Measurements from ENCODE around the gene FKBP8. TPM values are rescaled to one million over a fixed set of nuclear protein-coding genes. Genes with fewer than 3 reads are reported as not detected.

FKBP8 gene
- total RNA-seq, 4 donors from 2014 or later, result 267 to 318 (median 275) TPM

DNA sequence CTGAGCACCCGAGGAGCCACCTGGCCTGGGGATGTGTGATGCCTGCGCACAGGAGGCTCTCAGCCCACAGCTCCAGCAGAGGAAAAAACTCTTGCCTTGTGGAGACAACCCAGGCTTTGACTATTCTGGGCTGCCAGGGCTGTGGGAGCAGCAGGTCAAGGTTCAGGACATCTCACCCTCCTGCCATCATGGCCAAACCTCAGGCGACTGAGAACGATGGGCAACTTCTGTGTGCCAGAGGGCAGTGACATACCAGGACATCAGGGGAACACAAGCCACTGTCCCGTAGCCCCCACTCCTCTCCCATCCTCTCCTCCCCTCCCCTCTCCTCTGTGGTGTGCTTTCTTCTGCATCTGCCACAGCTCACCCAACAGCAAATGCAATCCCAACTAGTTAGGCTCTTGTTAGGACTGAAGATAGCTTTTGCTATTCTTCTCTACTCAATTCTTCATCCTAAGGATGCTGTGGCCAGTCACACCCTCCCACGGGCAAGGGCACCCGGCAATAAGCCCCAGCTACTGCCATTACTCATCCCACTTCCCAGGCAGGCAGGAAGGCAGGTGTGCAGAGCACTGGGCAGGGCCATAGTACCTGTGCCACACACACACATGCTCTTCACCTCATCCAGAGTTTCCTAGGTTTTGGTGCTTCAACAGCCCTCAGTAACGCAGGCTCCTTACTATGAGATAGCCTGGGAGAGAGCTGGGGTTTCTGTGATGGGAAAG, 38.3 kb downstream of the FKBP8 start:
- TF ChIP-seq EP300 (IDR thresholded peaks at IDR 0.05; ENCODE audit: low read depth) (no peak), POLR2A (IDR thresholded peaks at IDR 0.05) (no peak), POLR2AphosphoS5 (IDR thresholded peaks at IDR 0.05) (peak in 1 of 3 donors; percentile 10)
- TF ChIP-seq, protein P1, sequence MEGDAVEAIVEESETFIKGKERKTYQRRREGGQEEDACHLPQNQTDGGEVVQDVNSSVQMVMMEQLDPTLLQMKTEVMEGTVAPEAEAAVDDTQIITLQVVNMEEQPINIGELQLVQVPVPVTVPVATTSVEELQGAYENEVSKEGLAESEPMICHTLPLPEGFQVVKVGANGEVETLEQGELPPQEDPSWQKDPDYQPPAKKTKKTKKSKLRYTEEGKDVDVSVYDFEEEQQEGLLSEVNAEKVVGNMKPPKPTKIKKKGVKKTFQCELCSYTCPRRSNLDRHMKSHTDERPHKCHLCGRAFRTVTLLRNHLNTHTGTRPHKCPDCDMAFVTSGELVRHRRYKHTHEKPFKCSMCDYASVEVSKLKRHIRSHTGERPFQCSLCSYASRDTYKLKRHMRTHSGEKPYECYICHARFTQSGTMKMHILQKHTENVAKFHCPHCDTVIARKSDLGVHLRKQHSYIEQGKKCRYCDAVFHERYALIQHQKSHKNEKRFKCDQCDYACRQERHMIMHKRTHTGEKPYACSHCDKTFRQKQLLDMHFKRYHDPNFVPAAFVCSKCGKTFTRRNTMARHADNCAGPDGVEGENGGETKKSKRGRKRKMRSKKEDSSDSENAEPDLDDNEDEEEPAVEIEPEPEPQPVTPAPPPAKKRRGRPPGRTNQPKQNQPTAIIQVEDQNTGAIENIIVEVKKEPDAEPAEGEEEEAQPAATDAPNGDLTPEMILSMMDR (IDR thresholded peaks at IDR 0.05), result no peak
- Histone ChIP-seq H3K4me1 (peaks cover 82 to 99% (median 93%) of the 10 kb centered on the region in 4 donors), H3K36me3 (no peaks in the 10 kb centered on the region), H3K27me3 (no peaks in the 10 kb centered on the region), H3K27ac (peak overlapping the region; percentile 70 to 79 (median 77)), H3K9me3 (no peaks in the 10 kb centered on the region), H3K4me3 (no peak overlapping the region)
- in situ Hi-C loops (cut with MboI; ENCODE audit: low pct_ligation_motif_present in 1 of 4, low pct_unique_long_range_greater_than_20kb in 1 of 4, low sequenced_read_pairs in 3 of 4), result no loop called here
- WGBS, 2 donors (ENCODE audit: low coverage in 1 of 2), result 42% methylated on average over 6 of the region's 8 CpGs; no CpG with 5 or more reads in 1 of the 2 donors
- intact Hi-C loops (cut with DNase I; ENCODE audit: low total_unique reads), result loop anchor here (5.0 kb wide), 1 partner anchor 338 kb away; no protein-coding TSS in a partner anchor
- DNase-seq, result peak; percentile 45

DNA sequence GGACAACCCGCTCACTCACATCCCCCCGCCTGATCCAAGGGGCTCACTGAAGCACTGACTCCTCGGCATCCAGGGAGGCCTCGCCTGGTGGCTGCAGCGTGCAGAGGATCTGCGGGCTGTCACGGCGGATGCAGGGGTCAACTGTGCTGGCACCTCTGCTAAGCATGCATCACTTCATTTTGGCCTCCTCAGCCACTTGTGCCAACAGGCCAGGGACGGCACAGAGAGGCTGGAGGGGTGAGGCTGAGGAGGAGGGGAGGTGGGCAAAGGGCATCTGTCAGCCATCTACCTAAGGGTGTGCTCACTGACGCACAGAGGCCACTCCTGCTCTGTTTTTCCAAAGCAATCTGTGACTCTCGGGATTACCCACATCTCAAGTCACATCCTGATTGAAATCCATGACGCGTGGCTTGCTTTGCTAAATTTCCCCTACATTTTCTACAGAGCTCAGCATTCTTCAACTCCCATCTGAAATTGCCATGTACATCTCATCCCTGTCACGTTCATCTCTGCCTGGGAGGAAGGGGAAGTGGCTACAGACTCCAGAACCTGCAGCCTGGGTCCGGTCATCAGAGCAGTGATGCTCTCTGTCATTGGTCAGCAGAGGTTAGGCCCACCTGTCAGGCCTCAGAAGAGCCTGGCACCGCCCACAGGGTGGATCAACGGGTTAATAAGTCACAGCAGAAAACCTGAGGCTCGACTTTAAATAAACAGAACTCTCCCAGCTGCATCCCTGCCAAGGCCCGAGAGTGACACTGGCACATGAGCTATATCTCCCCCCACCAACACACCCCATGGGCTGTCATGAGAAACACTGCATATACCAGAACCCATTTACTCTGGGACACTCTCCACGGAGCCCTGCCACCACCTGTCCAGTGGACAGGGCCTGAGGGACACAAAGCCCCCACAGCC, 39.1 kb downstream of the FKBP8 start:
- WGBS, 2 donors (ENCODE audit: low coverage in 1 of 2), result 49% methylated on average over 19 of the region's 20 CpGs; no CpG with 5 or more reads in 1 of the 2 donors
- intact Hi-C loops (cut with DNase I; ENCODE audit: low total_unique reads), result loop anchor here (5.0 kb wide), 1 partner anchor 337 kb away; no protein-coding TSS in a partner anchor
- in situ Hi-C loops (cut with MboI; ENCODE audit: low pct_ligation_motif_present in 1 of 4, low pct_unique_long_range_greater_than_20kb in 1 of 4, low sequenced_read_pairs in 3 of 4), result no loop called here
- Histone ChIP-seq H3K36me3 (no peaks in the 10 kb centered on the region), H3K4me3 (no peak overlapping the region), H3K27me3 (no peaks in the 10 kb centered on the region), H3K9me3 (no peaks in the 10 kb centered on the region), H3K27ac (peak overlapping the region; percentile 70 to 79 (median 77)), H3K4me1 (peaks cover 82 to 100% (median 93%) of the 10 kb centered on the region in 4 donors)
- TF ChIP-seq, protein P1 (IDR thresholded peaks at IDR 0.05), result no peak
- TF ChIP-seq POLR2AphosphoS5 (IDR thresholded peaks at IDR 0.05) (peak in 2 of 3 donors; percentile 18 to 51), EP300 (IDR thresholded peaks at IDR 0.05; ENCODE audit: low read depth) (no peak), POLR2A (IDR thresholded peaks at IDR 0.05) (peak; percentile 32)
- DNase-seq, result peak; percentile 77

DNA sequence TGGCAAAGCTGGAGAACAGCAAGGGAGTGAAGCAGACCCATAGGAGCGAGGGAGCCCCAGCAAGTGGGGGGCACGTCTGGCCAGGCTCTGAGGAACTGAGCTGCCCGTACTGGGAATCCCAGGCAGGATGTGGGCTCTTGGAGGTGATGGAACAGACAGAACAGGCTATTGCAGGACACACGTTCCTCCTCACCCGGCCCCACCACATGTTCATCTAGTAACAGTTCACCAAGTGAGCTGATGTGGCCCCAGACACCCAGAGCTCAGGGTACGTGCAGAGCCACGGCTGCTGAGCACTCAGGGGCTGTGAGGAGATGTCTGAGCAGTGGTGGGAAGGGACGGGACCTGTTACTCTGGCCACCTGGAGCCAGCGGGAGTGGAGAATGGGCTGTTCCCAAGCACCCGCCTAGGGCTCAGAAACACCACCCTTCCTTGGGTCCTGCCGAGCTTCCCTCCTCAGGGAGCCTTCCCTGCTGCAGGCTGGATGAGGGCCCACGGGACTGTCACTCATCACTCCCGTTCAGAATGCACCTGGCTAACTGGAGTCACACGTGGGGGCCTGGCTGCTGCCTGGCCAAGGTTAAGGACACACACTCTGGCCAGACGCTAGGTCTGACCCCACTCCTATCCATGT, 39.9 kb downstream of the FKBP8 start:
- no peaks in the 10 kb centered on the region for H3K9me3 ChIP-seq
- WGBS, 2 donors (ENCODE audit: low coverage in 1 of 2), result 59% methylated on average over 15 of the region's 15 CpGs; no CpG with 5 or more reads in 1 of the 2 donors
- H3K27me3 ChIP-seq, result no peaks in the 10 kb centered on the region
- H3K36me3 ChIP-seq, result no peaks in the 10 kb centered on the region
- H3K27ac ChIP-seq, result peak overlapping the region; percentile 70 to 79 (median 77)
- no peak overlapping the region for H3K4me3 ChIP-seq
- no peak for DNase-seq
- no peak for TF ChIP-seq POLR2AphosphoS5 (IDR thresholded peaks at IDR 0.05)
- no peak for TF ChIP-seq POLR2A (IDR thresholded peaks at IDR 0.05)
- TF ChIP-seq, protein P1 (IDR thresholded peaks at IDR 0.05), result no peak
- no peak for TF ChIP-seq EP300 (IDR thresholded peaks at IDR 0.05; ENCODE audit: low read depth)
- in situ Hi-C loops (cut with MboI; ENCODE audit: low pct_ligation_motif_present in 1 of 4, low pct_unique_long_range_greater_than_20kb in 1 of 4, low sequenced_read_pairs in 3 of 4) (no loop called here), intact Hi-C loops (cut with DNase I; ENCODE audit: low total_unique reads) (loop anchor here (5.0 kb wide), 1 partner anchor 336 kb away; no protein-coding TSS in a partner anchor)
- peaks cover 75 to 98% (median 91%) of the 10 kb centered on the region in 4 donors for H3K4me1 ChIP-seq

Data from transverse colon (tissue), 4 donors.